Eye (tissue), 1 donor: Measurements from ENCODE around the gene FARP1.

Experiments
- DNase-seq: peaks from one replicate; pipeline ENCODE4 v3.0.0-alpha.2; 2015

The FARP1 gene

GRCh38 chr13:98312606-98313005, 169.7 kb downstream of the FARP1 start:
- DNase-seq = no peak

- DNase-seq = no peak
These were observed 170.4 kb downstream of the FARP1 start for GRCh38 chr13:98313023-98313921.

DNA sequence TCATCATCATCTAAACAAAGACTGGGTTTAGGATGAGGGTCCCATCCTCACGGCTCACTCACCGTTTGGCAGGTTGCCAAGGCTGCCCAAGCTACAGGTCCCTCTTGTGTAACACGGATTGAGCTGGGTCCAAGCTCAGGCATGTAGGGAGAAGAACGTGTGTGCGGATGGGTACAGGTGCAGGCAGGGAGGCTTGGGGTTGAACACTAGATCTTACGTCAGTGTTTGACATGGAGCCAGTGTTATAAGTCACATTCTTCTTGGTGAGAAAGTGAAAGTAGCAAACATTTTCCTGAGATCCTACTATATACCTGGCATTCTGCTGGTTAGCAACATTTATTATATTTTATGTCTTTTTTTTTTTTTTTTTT, 171.0 kb downstream of the FARP1 start:
- no peak for DNase-seq

DNA sequence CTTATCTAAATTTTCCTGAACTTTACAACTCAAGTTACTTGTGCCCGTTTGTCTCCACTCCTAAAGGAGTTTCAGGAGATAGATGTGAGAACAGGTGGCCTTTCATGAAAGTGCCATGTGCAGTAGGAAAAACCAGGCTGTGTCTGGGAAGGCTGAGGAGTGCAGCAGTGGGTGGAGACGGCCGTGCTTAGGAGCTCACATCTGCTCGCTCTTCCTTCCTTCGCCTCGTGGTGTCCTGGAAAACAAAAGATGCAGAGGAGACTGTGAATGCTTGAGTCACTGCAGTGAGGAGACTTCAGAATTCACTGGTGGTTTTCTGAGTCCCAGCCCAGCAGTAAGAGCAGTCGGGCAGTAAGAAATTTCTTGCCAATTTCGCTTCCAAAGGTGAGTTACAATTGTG, 172.6 kb downstream of the FARP1 start:
- DNase-seq = no peak

DNA sequence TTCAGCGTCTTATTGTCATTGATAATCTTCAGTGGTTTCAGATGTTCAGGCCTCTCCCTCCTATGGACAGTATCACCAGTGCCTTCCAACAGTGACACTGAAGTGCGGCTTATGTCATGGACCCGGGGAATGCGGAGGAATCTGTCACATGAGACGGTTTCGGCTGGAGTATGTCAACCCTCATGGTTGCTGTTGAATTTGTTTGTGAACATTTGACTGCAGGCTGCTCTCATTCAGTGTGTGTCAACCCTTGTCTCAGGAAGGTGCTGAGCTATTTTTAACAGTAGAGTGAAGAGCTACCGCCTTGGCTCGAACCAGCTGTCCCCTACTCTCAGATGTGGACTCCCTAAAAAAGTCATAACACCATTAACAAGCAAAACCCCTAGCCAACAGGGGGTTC, 173.0 kb downstream of the FARP1 start:
- DNase-seq = no peak

DNA sequence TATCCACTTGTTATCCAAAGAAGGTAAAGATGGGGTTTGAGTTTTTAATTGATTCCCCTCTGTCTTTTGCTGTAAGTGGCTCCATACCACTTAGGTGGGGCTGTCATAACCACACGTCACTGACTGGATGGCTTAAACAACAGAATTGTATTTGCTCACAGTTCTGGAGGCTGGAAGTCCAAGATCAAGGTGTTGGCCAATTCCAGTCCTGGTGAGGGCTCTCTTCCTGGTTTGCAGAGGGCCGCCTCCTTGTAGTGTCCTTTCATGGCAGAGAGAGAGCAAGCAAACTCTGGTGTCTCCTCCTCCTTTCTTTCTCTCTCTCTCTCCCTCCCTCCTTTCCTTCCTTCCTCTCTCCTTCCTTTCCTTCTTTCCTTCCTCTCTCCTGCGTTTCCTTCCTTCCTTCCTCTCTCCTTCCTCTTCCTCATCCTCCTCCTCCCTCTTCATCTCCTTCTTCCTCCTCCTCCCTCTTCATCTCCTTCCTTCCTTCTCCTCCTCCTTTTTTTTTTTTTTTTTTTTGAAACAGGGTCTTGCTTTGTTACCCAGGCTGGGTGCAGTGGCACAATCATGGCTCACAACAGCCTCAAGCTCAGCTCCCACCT, 174.8 kb downstream of the FARP1 start:
- DNase-seq = no peak

DNA sequence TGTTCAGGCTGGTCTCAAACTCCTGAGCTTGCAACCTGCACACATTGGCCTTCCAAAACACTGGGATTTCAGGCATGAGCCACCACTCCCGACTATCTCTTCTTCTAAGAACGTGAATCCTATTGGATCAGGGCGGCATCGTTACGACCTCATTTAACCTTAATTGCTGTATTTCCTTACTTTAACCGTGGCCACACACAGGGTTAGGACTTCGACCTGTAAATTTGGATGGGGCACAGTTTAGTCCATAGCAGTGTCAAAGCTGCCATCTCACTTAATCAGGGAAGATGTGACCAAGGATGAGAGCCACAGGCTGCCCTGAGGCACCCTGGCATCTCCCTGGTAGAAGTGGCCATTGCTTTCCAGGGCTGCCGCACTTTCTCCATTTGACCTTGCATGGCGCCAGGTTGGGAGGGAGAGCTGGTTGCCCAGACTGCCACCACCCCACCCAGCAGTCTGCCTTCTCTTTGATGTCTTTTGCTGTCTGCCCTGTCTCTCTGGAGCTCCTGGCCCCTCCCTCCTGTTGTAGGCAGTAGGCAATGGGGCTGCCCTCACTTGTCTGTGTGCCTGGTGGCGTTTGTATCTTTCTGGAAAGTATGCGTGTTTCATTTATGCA, 175.5 kb downstream of the FARP1 start:
- no peak for DNase-seq

- DNase-seq = no peak
These were observed 177.7 kb downstream of the FARP1 start for GRCh38 chr13:98320561-98321105.

DNA sequence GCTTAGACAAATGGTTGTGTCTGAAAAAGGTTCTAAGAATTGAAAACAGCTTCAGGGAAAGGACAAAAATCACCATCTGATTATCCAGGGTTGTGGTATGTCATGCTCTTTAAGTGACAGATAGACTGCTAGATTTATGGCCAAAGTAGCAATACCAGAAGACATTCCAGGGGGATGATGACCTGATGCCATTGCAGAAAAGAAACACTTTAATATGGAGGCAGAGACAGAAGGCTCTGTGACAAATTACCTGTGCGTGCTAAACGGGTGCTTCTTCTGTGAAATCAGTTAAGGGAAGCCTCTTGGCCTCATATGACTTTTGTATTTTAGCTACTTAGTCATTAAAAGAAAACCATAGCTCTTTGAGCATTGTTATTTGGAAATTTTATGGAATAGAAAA, 178.5 kb downstream of the FARP1 start:
- no peak for DNase-seq

- DNase-seq = no peak
These were observed 179.3 kb downstream of the FARP1 start for GRCh38 chr13:98322091-98322718.

DNA sequence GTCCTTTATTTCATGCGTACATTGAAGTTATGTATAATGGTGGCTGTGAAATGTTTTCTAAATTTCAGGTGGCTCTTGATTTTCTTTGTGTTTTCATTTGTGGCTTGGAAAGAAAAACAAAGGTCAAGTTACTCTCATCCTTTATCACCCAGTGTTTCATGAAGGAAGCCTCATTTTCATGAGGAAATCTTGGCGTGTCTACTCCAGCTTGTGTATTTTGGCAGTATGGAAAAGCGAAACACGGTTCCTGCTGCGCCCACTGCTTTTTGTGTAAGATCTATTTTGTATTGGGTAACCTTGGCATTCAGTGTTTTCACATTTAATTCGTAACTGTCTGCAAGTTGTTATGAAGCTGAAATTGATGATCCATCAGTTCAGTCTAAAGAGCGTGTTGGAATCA, 181.2 kb downstream of the FARP1 start:
- DNase-seq = no peak

GRCh38 chr13:98325724-98326123, 182.8 kb downstream of the FARP1 start:
- DNase-seq = no peak

- DNase-seq = no peak
These were observed 183.4 kb downstream of the FARP1 start for GRCh38 chr13:98326291-98326690.

DNA sequence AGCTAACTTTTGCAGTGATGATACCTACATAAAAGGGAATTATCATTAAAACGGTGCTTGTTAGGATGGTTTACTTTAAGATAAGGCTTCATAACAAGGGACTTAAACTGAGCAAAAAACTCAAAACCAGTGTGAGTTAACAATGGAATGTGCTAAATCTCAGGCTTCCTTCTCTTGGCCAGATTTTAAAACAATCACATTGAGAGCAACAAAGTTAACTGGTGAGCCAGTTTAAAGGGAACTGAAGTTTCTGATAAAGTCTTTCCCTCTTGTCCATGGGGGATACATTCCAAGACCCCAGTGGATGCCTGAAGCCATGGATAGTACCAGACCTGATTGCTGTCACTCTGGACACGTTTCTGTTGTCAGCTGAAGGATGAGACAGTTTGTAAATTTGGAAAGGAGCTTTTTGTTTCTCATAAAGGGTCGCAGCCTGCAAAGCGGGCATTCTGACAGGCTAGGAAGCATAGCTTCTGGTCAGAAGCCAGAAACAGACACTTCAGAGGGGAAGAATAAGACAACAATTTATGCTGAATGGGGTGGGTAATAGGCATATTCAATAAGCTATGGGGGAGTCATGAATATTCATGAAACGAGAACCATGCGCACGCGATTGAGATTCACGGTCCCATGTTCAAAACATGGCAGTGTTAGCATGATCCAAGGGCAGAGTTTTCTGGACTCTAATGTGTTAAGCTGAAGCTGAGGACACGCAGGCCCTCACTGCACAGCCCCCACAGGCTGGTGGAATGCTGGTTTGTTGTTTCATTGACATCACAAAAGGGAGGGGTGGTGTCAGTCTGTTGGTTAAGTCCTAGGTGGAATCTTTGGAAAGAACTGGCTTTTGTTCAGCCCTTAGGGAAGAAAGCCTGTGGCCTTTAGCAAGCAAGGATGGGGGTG, 184.7 kb downstream of the FARP1 start:
- DNase-seq = peak; percentile 62

- no peak for DNase-seq
These were observed 185.6 kb downstream of the FARP1 start for GRCh38 chr13:98328511-98328910.

DNA sequence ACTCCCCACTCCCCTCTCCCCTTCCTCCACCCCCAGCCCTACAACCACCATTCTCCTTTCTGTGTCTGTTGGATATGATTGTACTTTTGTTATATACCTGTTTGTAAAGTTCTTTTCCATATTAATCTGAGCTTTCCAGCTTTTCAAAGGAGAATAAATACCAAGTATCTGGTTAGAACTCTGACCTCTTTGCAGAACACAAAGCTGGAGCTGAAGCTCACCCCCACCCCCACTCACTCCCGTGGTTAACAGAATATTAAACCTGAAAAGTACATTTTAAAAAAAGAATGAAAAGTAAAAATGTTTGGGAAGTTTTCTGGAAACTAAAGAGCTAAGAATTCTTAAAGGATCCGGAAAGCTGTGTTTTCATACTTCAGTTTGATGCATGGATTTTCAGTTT, 189.3 kb downstream of the FARP1 start:
- no peak for DNase-seq

GRCh38 chr13:98332691-98333090, 189.8 kb downstream of the FARP1 start:
- no peak for DNase-seq

GRCh38 chr13:98333486-98333885, 190.6 kb downstream of the FARP1 start:
- DNase-seq = no peak

- no peak for DNase-seq
These were observed 191.8 kb downstream of the FARP1 start for GRCh38 chr13:98334620-98335205.

GRCh38 chr13:98335721-98336120, 192.8 kb downstream of the FARP1 start:
- DNase-seq = no peak

- DNase-seq = no peak
These were observed 195.4 kb downstream of the FARP1 start for GRCh38 chr13:98338310-98338709.
